DMS153 treated with DMSO at 0.1 percent for 48 hours (cell line): ENCODE measurements around the gene CCDC178.

Source experiments
- DNase-seq: peaks from one replicate; lab custom pipeline; 2025; ENCODE audit not compliant: unreplicated experiment; lab: John Stamatoyannopoulos, UW

Gene CCDC178

GRCh38 chr18:32889615-32890593 lies 550.6 kb downstream of the CCDC178 start:
- DNase-seq, result no peak

DNA sequence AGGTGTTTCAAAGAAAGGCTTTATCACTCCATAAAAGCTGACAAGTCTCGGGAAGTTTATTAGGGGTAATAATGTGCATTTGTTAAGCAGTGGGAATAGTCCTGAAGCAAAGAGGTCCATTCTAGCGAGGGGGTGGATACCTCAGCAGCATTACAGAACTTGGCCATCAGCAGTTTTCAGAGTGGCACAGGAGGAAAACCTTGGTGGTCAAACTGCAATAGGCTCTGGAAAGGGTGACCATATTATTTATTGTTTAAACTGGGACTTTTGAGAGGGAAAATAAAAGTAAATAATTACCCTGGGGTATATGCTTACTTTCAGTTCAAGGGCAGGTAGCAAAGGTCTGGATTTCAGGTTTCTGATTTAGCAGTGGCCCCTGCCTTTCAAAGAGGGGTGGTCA lies 552.2 kb downstream of the CCDC178 start:
- DNase-seq, result no peak
